Bronchial epithelial cell (primary cell): ENCODE data around the gene NUP210. TPM values are rescaled to one million over a fixed set of nuclear protein-coding genes. Genes with fewer than 3 reads are reported as not detected.

Experiments
- DNase-seq: peaks from one replicate; pipeline ENCODE4 v3.0.0-alpha.2; 2010; ENCODE audit warnings: low read depth
- FAIRE-seq: peaks from 2 replicates; lab custom pipeline; 2011; peaks lifted over from hg19 to GRCh38; lab: Jason Lieb, UNC
- H3K27me3 ChIP-seq: 2 replicates; pipeline ENCODE4 v1.5.1; 2011; ENCODE audit warnings: low read length; ENCODE audit not compliant: control insufficient read depth, insufficient read depth
- H3K36me3 ChIP-seq: 2 replicates; pipeline ENCODE4 v1.5.1; 2011; ENCODE audit warnings: low read length; ENCODE audit not compliant: control insufficient read depth, insufficient read depth
- H3K4me3 ChIP-seq: 2 replicates; pipeline ENCODE4 v1.5.1; 2011; ENCODE audit warnings: mild to moderate bottlenecking, low read depth, low read length, control low read depth
- CTCF ChIP-seq: IDR thresholded peaks from 2 replicates; pipeline ENCODE4 v1.5.1; 2011; ENCODE audit warnings: mild to moderate bottlenecking, moderate library complexity, low read length, control low read depth, inconsistent platforms; ENCODE audit not compliant: insufficient read depth, severe bottlenecking
- total RNA-seq: library from RNA; depleted of rRNA; stranded (reverse); fragments of >200 nt; gene quantifications from 2 replicates; pipeline ENCODE4 v1.2.1, GENCODE V29; 2014

NUP210 gene
- total RNA-seq, 1 donor from 2014 or later: not detected

- no peak overlapping the region for H3K4me3 ChIP-seq
- TF ChIP-seq CTCF: peak; percentile 51
- DNase-seq (peak; percentile 47), FAIRE-seq (no peak)
- H3K36me3 ChIP-seq: no peaks in the 10 kb centered on the region
- H3K27me3 ChIP-seq: no peaks in the 10 kb centered on the region
Observed at GRCh38 chr3:13308380-13308801, 111.7 kb downstream of the NUP210 start.

- H3K4me3 ChIP-seq: no peak overlapping the region
- no peak for FAIRE-seq
- no peak for TF ChIP-seq CTCF
Observed at GRCh38 chr3:13307041-13307440, 113.1 kb downstream of the NUP210 start.

GRCh38 chr3:13305623-13306022, 114.5 kb downstream of the NUP210 start:
- no peaks in the 10 kb centered on the region for H3K36me3 ChIP-seq
- H3K27me3 ChIP-seq: no peaks in the 10 kb centered on the region
- TF ChIP-seq CTCF: no peak
- FAIRE-seq (no peak), DNase-seq (no peak)
- H3K4me3 ChIP-seq: no peak overlapping the region

More at GRCh38 chr3:13307041-13307440, 113.1 kb downstream of the NUP210 start:
- Histone ChIP-seq H3K36me3 (no peaks in the 10 kb centered on the region), H3K27me3 (no peaks in the 10 kb centered on the region)
- no peak for DNase-seq

- H3K36me3 ChIP-seq: no peaks in the 10 kb centered on the region
- TF ChIP-seq CTCF: no peak
- H3K4me3 ChIP-seq: no peak overlapping the region
- FAIRE-seq (no peak), DNase-seq (no peak)
- H3K27me3 ChIP-seq: no peaks in the 10 kb centered on the region
Observed at GRCh38 chr3:13303410-13303809, 116.7 kb downstream of the NUP210 start.

- DNase-seq (peak; percentile 73), FAIRE-seq (no peak)
- Histone ChIP-seq H3K36me3 (no peaks in the 10 kb centered on the region), H3K27me3 (no peaks in the 10 kb centered on the region), H3K4me3 (no peak overlapping the region)
- no peak for TF ChIP-seq CTCF
Observed at GRCh38 chr3:13301286-13301987, 118.7 kb downstream of the NUP210 start.
